GM21786 (cell line): ENCODE measurements around the gene CMSS1.
"Not testable (repeated sequence)": the region's sequence is repeated elsewhere in the genome, so short reads cannot be mapped to it uniquely, and the experiment has no call there.

Experiments used
- ATAC-seq: cut with Tn5 transposase; IDR thresholded peaks from one replicate; pipeline ENCODE4 v1.9.1; 2021; ENCODE audit not compliant: unreplicated experiment

CMSS1 gene

DNA sequence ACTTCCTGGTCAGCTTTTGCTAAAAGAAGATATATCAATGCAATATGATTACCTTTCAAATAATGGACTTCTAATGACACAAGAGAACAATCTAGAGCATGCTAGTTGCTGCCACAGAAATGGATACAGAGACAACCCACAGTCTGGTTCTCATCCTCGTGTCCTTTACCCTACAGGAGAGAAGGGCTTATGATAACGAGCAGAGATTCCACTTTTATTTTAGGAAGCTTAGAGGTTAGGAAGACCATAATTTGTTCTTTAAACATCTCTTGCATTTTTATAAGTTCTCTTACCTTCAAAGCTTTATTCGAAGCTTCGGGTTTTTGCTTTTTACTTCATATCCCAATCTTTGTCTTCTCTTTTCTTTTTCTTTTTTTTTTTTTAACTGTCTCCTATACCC lies 257.5 kb downstream of the CMSS1 start:
- ATAC-seq: no peak

DNA sequence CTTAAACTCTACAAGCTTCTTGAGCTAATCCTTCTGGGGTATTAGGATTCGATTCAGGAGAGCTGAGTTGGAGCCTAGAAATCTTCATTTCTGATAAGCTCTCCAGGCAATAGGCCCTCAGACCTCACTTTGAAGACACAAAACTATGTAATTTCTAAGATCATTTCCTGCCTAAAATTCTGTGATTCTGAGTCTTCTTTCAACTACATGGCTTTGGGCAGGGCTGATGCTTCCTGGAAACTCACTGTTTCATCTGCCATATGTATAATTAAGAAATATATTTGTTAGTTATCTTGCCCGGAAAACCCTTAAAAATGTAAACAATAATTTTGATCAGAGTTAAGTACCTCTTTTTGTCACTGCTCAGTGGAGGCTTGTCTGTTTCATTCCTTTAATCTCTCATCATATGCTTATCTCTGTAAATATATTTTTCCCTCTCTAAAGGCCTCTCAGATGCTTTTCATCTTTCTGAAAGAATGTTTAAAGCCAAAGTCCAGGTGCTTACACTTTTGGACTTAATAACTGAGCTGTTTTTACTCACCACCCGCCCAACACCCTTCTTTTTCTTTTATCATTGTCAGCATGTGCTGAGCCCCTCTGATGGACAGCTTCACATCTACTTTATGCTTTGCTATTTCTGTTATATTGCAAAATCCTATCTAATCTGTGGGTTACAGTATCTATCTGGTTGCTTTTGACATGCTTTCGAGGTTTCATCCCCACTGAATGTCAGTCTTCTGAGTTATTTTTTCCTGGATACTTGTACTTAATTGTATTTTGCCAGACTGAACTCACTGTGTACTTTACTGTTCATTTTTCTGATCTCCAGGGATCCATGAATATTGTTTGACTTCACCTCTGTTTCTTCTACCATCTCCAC lies 258.4 kb downstream of the CMSS1 start:
- ATAC-seq: no peak

DNA sequence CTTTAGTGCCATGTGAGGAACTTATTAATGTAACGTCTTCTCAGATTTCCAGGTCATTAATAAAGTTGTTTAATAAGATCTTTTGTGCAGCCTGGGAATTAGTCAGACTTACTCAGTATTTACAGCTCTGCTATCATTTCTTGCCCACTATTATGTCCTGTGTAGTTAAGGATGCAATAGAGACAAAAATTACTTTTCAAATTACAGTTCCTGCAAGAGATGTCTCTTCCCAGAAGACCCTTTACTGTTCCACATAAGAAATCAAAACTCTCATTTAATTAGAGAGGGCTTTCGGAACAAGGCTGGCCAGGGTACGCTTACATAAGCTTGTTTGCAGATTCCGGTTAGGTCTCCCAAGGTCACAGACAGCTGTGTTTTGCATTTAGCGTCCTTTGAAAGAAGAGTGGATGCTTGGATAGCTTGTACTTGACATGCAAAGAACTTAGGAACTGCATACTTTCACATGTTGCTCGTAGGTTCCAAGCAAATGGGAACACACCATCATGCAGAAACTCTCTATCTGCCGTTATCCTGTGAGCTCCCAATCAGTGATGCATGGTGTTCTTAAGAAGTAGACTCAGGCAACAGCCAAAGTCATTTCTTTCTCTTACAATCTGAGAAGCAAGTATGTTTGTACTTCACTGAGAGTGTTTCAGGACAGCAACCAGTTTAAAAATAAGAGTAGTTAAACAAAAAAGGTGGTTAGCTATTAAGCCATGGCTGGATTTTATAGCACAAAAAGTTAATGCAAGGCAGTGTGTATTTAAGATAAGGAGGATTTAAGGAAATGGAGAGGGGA lies 259.3 kb downstream of the CMSS1 start:
- ATAC-seq: no peak

DNA sequence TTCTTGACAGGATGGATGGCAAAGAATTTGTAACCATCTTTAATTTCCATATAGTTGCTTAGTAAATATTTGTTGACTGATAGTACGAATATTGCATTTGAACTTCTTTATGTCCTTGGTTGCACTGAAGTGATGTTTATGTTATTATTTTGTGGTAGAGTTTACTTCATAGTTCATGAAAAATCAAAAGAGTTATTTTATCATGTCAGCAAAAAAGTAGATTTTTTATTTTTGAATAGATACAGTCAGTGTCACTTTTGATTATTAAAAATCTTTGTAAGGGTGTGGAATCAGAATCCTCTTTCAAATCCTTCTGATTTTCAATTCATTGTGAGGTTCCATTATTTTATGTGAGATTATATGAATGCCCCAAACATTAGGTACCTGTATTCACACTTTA lies 261.7 kb downstream of the CMSS1 start:
- ATAC-seq: no peak

DNA sequence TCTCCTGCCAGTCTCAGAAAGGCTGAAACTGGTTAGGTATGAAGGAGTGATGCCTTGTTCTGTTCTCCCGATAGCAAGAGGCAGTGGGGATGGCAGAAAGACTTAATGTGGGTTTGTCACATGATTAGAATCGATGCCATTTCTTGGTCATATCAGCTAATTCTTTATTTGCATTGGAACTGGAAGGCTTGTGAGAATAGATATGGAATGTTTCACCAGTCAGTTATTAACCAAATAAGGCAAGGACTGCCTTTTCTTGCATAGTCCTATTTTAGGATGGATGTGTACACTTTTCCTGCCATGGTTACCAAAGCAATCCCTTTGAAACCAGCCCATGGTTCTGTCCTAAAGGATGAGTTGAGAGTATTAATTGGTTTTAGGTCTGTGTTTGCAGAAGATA lies 262.9 kb downstream of the CMSS1 start:
- no peak for ATAC-seq

DNA sequence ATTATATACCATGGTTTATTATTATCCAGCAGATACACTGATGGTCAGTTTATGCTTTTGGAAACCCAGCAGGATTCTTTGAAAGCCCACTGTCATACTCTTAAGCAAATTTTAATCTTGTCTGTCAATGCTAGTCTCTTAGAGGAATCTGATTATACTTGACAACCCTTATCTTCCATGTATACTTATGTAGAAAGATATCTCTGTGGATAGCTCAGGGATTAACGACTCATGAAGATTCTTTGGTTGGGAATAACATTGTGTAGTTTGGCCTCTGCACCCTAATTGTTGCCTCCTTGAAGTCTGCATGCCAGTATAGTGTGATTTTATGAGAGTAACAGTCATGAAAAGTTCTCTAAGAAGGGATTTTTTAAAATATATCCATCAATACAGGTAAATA lies 263.6 kb downstream of the CMSS1 start:
- ATAC-seq: no peak

DNA sequence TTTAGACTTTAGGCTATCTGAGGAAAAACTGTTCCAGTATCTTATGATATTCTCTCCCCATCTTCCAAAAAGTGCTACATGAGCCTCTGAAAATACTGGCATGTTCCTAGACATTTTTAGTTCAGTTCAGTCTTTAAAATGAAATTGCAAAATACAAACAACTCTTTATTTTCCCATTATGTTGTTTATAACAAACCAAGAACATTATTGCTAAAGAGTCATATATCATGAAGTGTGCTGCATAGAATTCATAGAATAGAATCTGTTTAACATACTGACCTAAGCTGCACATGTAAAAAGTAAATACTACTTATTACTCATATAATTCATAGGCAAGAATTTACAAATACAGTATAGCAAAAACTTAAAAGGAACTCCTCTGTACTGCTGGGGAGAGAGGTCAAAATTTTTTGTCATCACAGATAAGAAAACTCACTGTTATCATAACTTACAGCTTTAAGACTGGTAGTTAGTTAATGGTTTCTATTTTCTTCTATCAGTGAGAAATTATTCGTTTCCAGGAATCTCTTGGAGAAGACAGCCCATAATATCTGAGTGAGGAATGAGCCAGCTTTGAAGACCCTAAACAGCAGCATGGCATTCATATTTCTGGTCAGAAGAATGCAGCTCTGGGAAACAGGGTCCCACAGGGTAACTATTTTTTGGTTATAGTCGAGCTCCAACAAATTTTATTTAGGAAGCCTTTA lies 264.5 kb downstream of the CMSS1 start:
- no peak for ATAC-seq

DNA sequence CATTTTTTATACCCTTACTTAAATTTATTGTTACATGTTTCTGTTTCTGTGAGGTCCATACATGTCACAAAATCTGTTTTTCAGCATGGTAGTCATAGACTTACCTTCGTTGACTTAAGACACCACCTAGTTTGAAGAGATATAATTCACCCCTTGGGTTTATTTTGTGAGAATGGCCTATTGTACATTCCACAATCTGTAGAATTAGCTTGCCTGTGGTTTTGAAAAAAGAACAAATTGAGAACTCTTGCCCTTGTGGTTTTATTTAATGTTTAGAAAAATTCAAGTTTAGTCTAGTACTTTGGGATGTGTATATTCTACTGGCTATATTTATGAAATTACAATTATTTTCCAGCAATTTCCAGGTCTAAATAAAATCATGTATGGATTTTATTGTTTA lies 265.1 kb downstream of the CMSS1 start:
- ATAC-seq: no peak

DNA sequence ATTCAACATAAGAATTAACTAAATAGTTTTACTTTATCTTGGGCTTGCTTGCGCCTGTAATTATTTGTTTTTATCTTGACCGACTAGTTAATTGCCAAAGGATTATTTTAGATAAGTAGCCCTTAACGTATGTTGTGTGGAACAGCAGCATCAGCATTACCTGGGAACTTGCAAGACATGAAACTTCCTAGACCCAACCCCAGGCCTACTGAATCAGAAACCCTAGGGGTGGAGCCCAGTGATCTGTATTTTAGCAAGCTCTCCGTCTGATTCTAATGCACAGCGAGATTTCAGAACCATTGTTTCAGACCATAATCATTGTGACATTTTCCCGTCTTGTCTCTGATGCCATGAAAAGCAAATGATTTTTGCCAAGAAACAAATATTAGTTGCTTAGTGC lies 265.5 kb downstream of the CMSS1 start:
- ATAC-seq: no peak

DNA sequence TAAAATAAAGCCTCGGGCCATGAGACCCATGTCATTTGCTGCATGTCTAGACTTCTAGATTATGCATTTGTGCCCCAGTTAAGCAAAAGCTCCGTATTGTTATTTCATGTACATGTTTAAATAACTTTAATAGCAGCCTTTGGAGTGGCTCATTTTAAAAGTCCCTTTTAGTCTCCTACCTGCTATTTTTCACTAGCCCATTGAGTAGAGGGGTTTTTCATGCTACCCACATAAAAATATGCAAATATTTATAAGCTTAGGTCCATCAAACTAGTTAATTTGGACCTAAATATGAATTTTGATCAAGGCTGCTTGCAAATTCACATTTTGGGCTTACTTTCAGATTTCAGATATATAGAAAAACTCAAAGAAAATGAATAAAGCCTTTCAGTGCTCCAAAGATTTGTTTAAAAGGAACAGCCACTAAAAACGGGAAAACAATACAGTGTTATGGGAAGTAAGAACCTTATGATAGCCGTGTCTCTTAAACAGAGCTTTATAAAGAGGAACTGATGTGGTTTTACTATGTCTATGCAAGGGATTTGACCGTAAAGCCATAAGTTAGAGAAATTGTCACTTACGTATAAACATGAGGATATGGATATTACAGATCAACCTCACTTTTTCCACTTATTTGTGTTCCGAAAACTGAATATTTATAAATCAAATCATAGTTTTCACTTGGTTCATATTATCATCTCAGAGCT lies 266.6 kb downstream of the CMSS1 start:
- ATAC-seq: no peak

DNA sequence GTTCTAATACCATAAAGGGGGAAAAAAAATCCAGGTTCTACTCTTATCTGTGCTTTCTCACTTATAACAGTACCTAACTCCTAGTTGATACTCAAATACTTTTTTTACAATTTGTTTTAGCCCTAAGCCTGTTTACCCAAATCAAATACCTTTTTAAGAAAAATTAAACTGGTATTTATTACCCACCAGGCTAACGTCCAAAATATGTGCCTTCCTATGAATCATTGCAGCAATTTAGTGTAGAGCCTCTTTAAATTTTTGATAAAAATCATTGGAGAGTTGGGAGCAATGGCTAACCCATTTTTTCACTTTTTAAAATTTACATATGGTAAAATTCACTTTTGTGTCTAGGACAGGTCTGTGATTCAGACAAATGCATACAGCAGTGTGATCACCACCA lies 268.7 kb downstream of the CMSS1 start:
- no peak for ATAC-seq

DNA sequence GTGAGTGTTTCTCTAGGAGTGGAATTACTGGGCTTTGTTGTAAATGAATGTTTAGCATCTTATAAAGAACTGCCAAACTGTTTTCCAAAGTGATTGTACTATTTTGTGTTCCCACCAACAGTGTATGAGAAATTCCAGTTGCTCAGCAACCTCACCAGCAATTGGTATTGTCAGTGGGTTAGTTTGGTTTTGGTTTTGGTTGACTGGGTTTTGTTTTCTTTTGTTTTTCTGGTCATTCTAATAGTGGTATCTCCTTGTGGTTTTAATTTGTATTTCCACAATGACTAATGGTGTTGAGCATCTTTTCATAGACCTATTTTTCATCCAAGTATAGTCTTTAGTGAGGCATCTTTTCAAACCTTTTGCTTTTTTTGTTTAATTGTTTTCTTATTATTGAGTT lies 269.5 kb downstream of the CMSS1 start:
- ATAC-seq: peak; percentile 88

DNA sequence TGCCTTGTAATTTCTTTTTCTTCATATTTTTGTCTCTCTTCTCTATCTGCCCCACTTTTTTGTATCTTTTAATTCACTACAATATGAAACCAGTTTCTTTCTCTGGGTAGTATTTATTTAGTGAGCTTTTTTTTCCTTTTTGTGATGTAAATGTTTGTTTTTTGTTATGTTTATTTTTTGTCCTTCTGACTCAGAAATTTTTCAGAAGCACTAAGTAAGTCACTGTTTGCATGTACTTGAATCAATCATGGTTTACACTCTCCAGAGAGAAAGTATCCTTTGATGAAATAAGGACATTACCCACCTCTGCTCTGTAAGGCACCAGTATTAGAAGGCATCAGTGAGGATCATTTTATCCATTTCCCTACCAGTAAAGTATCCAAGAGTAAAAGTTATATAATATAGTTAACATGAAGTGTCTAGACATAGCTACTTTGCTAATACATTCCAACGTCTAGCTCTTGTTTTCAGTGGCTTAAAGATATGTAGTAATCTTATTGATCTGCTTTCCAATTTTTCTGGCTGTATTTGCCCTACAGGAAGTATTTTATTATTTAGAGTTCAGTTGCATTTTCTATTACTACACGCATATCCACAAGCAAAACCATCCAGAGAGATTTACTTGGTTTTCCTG lies 271.2 kb downstream of the CMSS1 start:
- no peak for ATAC-seq

DNA sequence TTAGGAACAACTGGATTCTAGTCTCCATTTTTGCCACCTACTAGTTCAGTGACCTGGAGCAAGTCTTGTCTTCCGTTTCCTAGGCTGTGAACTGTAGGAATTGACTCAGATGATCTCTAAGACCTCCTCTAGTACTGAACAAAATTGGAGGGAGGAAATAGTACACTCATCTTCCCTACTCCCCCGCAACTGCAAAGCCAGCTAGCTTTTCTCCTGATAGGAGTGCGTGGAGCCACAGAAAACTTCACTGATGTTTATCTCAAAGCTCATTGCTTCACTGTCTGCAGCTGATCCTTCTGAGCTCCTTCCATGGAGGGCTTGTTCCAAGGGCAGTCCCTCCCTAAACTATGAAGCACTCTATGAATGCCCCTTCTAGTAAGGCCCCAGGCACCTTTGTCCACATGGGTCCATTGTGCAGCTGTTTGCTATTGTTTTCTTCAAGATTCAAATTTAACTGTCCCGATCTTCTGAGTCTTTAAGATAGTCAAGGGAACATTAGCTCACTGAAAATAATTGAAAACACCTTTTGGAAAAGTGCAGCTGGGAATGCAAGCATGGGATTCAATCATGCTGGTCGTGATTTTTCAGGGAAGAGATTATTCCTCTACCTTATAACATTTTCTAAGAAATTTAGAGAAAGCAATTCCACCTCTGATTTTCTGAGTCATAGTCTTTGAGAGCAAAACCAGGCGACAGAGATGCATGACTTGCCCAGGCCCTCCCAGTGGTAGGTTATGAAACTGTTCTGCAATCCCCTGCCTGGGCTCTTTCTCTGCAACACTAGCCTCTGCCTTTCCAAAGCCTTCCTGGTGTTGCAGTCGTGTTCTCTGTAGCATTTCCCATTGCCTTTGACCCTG lies 272.4 kb downstream of the CMSS1 start:
- ATAC-seq: peak; percentile 82

DNA sequence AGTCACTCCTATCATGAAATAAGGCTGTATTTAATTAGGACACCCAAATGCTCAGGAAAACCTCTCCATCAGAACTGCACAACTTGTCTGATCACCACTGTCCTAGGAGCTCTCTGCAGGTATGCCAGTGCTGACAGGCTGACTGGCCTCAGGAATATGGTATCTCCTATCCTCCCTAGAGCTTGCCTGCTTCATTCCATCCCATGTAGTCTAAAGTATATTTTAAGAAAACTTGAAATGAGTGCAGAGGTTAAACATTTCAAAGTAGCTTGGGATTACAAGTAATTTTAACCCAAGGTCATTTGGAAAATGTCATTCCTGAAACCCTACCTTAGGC lies 273.0 kb downstream of the CMSS1 start:
- peak; percentile 4 for ATAC-seq

DNA sequence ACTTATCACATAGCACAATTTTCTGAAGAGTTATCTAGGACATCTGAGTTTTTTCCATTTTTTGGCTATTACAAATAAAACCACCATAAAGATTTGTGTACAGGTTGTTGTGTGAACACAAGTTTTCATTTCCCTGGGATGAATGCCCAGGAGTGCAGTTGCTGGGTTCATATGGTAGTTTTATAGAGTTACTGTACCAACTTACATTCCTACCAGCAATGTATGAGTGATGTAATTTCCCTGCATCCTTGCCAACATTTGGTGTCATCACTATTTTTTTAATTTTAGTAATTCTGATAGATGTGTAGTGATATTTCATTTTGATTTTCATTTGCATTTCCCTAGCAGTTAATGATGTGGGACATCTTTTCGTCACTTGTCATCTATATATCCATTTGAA lies 276.2 kb downstream of the CMSS1 start:
- no peak for ATAC-seq

DNA sequence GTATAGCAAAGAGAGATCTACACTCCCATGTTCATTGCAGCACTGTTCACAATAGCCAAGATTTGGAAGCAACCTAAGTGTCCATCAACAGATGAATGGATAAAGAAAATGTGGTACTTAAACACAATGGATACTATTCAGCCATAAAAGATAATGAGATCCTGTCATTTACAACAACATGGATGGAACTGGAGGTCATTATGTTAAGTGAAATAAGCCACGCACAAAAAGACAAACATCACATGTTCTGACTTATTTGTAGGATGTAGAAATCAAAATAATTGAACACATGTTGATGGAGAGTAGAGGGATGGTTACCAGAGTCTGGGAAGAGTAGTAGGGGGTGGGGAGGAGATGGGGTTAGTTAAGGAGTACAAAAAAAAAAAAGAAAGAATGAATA lies 278.6 kb downstream of the CMSS1 start:
- ATAC-seq: not testable (repeated sequence)

DNA sequence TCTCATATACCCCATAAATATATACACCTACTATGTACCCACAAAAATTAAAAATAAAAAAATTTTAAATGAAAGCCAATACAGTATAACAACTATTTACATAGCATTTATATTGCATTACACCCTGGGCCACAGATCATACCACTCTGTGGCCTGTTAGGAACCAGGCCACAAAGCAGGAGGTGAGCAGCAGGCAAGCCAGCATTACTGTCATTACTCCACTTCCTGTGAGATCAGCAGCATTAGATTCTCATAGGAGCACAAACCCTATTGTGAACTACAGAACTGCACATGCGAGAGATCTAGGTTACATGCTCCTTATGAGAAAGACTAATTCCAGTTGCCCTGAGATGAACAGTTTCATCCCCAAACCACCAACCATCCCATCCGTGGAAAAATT lies 279.2 kb downstream of the CMSS1 start:
- ATAC-seq: no peak

DNA sequence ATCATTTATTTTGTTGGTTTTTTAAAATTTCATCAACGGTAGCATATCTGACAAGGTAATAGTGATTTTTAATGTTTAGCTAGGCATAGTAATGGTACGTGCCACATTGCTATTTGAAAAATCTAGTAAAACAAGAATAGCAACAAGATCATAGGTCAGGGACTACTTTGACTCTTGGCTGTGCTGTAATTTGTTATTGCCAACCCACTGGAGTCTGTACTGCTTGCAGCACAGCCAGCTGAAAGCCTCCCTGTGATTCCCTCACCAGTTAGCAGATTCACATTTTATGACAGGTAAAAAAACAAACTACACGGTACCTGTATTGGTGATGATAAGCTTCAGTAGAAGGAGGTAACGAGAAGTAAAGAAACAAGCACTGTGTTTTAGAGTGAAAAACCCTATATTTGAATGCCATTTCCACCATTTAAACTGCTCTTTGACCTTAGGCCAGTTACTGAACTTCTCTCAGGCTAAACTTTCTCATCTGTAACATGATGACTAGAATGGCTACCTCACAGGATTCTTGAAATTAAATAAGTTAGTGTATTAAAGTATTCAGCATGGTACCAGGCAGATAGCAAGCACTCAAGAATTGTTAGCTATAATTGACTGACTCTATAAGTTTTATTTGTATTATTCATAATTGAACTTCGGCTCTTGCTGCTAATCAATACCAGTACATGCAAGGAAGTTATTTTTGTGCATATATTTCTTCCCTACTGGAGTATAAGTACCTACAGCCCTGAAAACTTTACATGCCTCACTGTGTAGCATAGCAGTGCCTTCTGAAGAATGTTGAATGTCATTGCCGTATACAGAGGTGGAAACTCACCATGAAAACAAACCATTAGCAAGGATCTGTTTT lies 280.5 kb downstream of the CMSS1 start:
- ATAC-seq: no peak
